ENCODE measurements around the gene ANKRD53.

Gene ANKRD53

DNA sequence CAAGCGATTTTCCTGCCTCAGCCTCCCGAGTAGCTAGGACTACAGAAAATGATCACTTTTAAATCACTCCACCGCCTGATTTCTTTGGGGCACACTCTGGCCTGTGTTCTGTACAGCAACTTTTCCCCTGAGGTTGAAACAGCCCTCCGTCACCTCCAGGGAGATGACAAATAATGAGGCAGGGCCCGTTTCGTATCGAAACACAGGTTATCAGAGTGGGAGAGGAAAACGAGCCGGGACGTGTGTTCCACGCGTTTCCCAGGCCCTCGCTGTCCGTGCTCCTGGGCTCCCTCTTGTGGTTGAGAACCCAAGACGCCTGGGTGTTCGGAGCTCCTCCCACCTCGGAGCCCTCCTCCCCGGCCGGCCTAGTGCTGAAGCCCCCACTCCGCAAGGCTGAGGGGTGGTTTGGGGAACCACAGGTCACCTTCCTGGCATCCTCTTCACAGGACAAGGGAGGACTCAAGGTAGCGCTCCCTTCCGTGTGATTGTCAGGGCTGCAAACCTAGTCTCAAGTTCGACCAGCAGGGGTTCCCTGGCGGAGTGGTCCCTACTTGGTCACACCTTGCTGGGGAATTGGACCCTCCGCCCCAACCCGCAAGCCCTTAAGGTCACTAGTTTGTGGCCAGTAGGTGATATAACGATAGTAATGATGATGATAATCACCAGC, 30.0 kb upstream of the ANKRD53 start:
- H3K4me1 ChIP-seq (ENCODE audit: control insufficient read depth, low read depth, low read length), result peaks cover 2% of the 10 kb centered on the region
- H3K9ac ChIP-seq (ENCODE audit: low read length), result no peak overlapping the region
- H3K27me3 ChIP-seq (ENCODE audit: control insufficient read depth, insufficient read depth, low read length), result peaks cover 68% of the 10 kb centered on the region
- H3K36me3 ChIP-seq (ENCODE audit: control insufficient read depth, low read depth, low read length), result no peaks in the 10 kb centered on the region
- H3K4me3 ChIP-seq (ENCODE audit: low read length), result peak overlapping the region; percentile 45
- no peaks in the 10 kb centered on the region for H3K9me3 ChIP-seq (ENCODE audit: control insufficient read depth, low read depth, low read length)
- no peak overlapping the region for H3K27ac ChIP-seq (ENCODE audit: low read length)

DNA sequence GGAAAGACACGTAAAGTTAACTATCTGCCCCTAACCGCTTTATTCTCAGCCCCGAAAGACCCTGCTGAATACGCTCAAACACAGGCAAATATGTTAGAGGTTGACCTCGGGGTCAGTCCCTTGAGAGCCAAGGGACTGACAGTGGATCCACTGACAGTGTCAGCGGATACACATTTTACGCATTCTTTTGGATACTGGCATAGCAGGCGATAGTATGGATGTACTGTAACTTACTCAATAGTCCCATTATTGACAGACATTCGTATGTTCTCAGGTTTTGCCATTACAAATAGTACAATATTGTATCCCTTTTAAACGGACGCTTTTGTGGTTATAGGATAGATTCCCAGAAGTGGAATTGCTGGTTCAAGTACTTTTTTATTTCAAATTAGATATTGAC, 29.3 kb upstream of the ANKRD53 start:
- Histone ChIP-seq H3K27me3 (ENCODE audit: control insufficient read depth, insufficient read depth, low read length) (peaks cover 69% of the 10 kb centered on the region), H3K9me3 (ENCODE audit: control insufficient read depth, low read depth, low read length) (no peaks in the 10 kb centered on the region), H3K27ac (ENCODE audit: low read length) (no peak overlapping the region), H3K4me1 (ENCODE audit: control insufficient read depth, low read depth, low read length) (no peaks in the 10 kb centered on the region), H3K36me3 (ENCODE audit: control insufficient read depth, low read depth, low read length) (no peaks in the 10 kb centered on the region), H3K4me3 (ENCODE audit: low read length) (peak overlapping the region; percentile 45), H3K9ac (ENCODE audit: low read length) (no peak overlapping the region)

GRCh38 chr2:70954886-70955285, 23.5 kb upstream of the ANKRD53 start:
- H3K27ac ChIP-seq (ENCODE audit: low read length), result no peak overlapping the region
- H3K9me3 ChIP-seq (ENCODE audit: control insufficient read depth, low read depth, low read length), result no peaks in the 10 kb centered on the region
- H3K4me1 ChIP-seq (ENCODE audit: control insufficient read depth, low read depth, low read length), result no peaks in the 10 kb centered on the region
- no peaks in the 10 kb centered on the region for H3K36me3 ChIP-seq (ENCODE audit: control insufficient read depth, low read depth, low read length)
- H3K4me3 ChIP-seq (ENCODE audit: low read length), result no peak overlapping the region
- peaks cover 34% of the 10 kb centered on the region for H3K27me3 ChIP-seq (ENCODE audit: control insufficient read depth, insufficient read depth, low read length)
- H3K9ac ChIP-seq (ENCODE audit: low read length), result no peak overlapping the region

- Histone ChIP-seq H3K36me3 (ENCODE audit: control insufficient read depth, low read depth, low read length) (no peaks in the 10 kb centered on the region), H3K4me3 (ENCODE audit: low read length) (no peak overlapping the region)
Measured at GRCh38 chr2:70956141-70956540, 22.3 kb upstream of the ANKRD53 start.

DNA sequence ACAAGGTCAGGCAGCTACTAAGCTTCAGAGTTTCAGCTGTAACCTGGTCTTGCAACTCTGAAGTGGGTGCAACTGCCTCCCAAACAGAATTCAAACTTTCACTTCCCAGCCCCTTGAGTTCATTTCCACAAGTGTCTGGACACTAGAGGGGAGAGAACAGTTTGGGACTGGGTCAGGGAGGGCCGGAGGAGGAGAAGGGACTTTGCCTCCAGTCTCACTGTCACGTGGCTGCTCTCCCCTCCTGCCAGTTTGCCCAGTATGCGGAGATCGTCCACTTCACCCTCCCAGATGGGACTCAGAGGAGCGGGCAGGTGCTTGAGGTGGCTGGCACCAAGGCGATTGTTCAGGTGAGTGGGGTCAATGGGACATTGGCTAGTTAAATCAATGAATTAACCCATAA, 20.6 kb upstream of the ANKRD53 start:
- no peaks in the 10 kb centered on the region for H3K36me3 ChIP-seq (ENCODE audit: control insufficient read depth, low read depth, low read length)
- peaks cover 35% of the 10 kb centered on the region for H3K27me3 ChIP-seq (ENCODE audit: control insufficient read depth, insufficient read depth, low read length)
- no peak overlapping the region for H3K9ac ChIP-seq (ENCODE audit: low read length)

More at GRCh38 chr2:70956141-70956540, 22.3 kb upstream of the ANKRD53 start:
- Histone ChIP-seq H3K27ac (ENCODE audit: low read length) (no peak overlapping the region), H3K9ac (ENCODE audit: low read length) (no peak overlapping the region), H3K4me1 (ENCODE audit: control insufficient read depth, low read depth, low read length) (no peaks in the 10 kb centered on the region), H3K27me3 (ENCODE audit: control insufficient read depth, insufficient read depth, low read length) (peaks cover 34% of the 10 kb centered on the region), H3K9me3 (ENCODE audit: control insufficient read depth, low read depth, low read length) (no peaks in the 10 kb centered on the region)

GRCh38 chr2:70958759-70959158, 19.7 kb upstream of the ANKRD53 start:
- H3K9ac ChIP-seq (ENCODE audit: low read length), result no peak overlapping the region
- no peaks in the 10 kb centered on the region for H3K9me3 ChIP-seq (ENCODE audit: control insufficient read depth, low read depth, low read length)
- no peak overlapping the region for H3K4me3 ChIP-seq (ENCODE audit: low read length)
- H3K4me1 ChIP-seq (ENCODE audit: control insufficient read depth, low read depth, low read length), result no peaks in the 10 kb centered on the region
- peaks cover 37% of the 10 kb centered on the region for H3K27me3 ChIP-seq (ENCODE audit: control insufficient read depth, insufficient read depth, low read length)
- H3K36me3 ChIP-seq (ENCODE audit: control insufficient read depth, low read depth, low read length), result no peaks in the 10 kb centered on the region
- H3K27ac ChIP-seq (ENCODE audit: low read length), result no peak overlapping the region

More for the DNA sequence above, 20.6 kb upstream of the ANKRD53 start:
- H3K27ac ChIP-seq (ENCODE audit: low read length), result no peak overlapping the region
- H3K9me3 ChIP-seq (ENCODE audit: control insufficient read depth, low read depth, low read length), result no peaks in the 10 kb centered on the region
- H3K4me3 ChIP-seq (ENCODE audit: low read length), result no peak overlapping the region
- no peaks in the 10 kb centered on the region for H3K4me1 ChIP-seq (ENCODE audit: control insufficient read depth, low read depth, low read length)

DNA sequence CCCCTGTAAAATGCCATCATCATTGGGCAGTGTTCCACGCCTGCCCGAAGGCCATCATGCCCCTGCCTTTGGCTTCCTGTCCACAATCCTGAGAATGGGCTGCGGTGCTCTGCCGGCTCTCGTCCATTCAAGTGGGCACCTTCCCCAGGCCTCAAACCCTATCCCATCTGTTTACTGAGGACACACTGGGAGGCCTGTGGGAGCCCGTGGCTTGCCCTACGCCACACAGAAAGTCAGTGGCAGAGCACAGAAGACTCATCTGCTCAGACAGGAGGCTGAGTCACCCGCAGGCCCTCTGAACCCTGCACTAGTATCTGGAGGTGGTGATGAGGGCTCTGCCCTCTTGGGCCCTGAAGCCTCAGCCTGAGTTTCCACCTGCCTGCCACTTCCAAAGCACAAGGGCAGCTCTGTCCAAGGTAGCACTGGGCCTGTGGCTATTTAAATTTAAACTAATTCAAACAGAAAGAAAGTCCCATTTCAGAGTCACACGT, 19.1 kb upstream of the ANKRD53 start:
- no peaks in the 10 kb centered on the region for H3K4me1 ChIP-seq (ENCODE audit: control insufficient read depth, low read depth, low read length)

DNA sequence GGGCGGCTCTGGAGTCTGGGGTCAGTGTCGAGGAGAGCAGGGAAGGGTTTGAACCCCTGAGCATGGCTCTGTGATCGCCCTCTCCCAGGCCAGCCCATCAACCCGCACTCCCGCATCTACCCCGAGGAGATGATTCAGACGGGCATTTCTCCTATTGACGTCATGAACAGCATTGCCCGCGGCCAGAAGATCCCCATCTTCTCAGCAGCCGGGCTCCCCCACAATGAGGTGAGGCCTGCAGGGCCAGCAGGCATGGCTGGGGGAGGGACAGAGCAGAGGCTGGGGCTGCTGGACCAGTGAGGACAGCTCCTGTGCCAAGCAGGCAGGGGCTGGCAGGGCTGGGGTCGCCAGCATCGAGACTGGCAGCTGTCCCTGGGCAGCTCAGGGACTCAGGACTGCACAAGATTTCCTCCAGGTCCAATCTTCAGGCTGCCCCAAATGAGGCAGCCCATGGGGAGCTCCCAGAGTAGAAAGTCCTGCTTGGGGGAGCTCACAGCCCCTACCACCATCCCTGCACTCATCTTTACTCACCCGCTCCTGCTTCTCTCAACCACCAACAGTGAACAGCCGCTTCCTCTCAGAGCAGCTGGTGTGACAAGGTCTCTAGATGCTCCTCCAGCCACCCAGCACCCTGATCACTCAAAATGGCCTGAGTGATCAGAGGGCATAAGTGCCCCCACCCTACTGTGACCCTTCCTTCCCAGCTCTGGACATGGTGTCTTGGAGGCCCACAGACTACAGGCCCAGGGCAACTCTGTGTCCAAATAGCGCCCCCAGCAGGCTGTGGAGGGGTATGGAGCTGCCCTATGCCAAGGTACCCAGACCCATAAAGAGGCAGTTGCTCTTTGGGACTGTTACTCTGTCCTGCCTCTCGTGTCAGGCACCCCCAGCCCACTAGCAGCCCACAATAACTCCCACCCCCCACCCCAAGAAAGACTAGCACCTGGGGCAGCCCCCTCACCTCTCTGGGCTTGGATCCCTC, 18.3 kb upstream of the ANKRD53 start:
- Histone ChIP-seq H3K4me3 (ENCODE audit: low read length) (no peak overlapping the region), H3K27me3 (ENCODE audit: control insufficient read depth, insufficient read depth, low read length) (peaks cover 39% of the 10 kb centered on the region), H3K9me3 (ENCODE audit: control insufficient read depth, low read depth, low read length) (no peaks in the 10 kb centered on the region), H3K27ac (ENCODE audit: low read length) (no peak overlapping the region), H3K36me3 (ENCODE audit: control insufficient read depth, low read depth, low read length) (no peaks in the 10 kb centered on the region), H3K4me1 (ENCODE audit: control insufficient read depth, low read depth, low read length) (no peaks in the 10 kb centered on the region), H3K9ac (ENCODE audit: low read length) (no peak overlapping the region)

More for the DNA sequence above, 19.1 kb upstream of the ANKRD53 start:
- H3K9me3 ChIP-seq (ENCODE audit: control insufficient read depth, low read depth, low read length), result no peaks in the 10 kb centered on the region
- no peak overlapping the region for H3K27ac ChIP-seq (ENCODE audit: low read length)
- H3K36me3 ChIP-seq (ENCODE audit: control insufficient read depth, low read depth, low read length), result no peaks in the 10 kb centered on the region
- peaks cover 37% of the 10 kb centered on the region for H3K27me3 ChIP-seq (ENCODE audit: control insufficient read depth, insufficient read depth, low read length)
- H3K4me3 ChIP-seq (ENCODE audit: low read length), result no peak overlapping the region
- no peak overlapping the region for H3K9ac ChIP-seq (ENCODE audit: low read length)

DNA sequence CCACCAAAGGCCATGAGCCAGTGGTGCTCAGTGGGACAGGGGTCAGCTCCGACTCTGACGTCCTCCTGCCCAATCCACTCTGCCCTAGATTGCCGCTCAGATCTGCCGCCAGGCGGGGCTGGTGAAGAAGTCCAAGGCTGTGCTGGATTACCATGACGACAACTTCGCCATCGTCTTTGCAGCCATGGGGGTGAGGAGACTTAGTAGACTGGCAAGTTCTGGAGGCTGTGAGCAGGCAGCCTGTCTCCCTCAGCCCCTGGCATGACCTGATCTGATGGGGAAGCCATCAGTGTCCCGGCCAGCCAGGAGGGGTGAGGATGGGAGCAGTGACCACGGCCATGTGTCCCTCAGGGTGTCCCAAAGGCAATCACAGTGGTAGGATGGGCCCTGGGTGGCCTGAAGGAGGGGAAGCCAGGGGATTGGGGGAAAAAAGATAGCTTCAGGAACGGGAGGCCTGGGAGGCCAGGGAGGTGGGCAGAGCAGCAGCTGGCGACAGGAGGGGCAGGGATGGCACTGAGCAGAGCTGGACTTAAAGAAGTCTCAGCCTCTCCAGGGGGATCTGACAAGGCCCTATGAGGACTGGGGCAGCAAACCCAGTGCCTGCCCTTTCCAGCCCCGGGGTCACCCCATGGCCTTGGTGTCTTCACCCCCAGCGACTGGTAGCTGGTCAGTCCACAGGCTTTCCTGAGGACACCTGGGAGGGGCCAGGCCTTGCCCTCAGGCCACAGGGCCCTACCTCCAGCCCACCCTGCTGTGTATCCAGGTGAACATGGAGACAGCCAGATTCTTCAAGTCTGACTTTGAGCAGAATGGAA, 17.4 kb upstream of the ANKRD53 start:
- Histone ChIP-seq H3K27ac (ENCODE audit: low read length) (no peak overlapping the region), H3K4me3 (ENCODE audit: low read length) (no peak overlapping the region), H3K36me3 (ENCODE audit: control insufficient read depth, low read depth, low read length) (no peaks in the 10 kb centered on the region), H3K9me3 (ENCODE audit: control insufficient read depth, low read depth, low read length) (no peaks in the 10 kb centered on the region), H3K4me1 (ENCODE audit: control insufficient read depth, low read depth, low read length) (no peaks in the 10 kb centered on the region), H3K27me3 (ENCODE audit: control insufficient read depth, insufficient read depth, low read length) (peaks cover 40% of the 10 kb centered on the region), H3K9ac (ENCODE audit: low read length) (no peak overlapping the region)

DNA sequence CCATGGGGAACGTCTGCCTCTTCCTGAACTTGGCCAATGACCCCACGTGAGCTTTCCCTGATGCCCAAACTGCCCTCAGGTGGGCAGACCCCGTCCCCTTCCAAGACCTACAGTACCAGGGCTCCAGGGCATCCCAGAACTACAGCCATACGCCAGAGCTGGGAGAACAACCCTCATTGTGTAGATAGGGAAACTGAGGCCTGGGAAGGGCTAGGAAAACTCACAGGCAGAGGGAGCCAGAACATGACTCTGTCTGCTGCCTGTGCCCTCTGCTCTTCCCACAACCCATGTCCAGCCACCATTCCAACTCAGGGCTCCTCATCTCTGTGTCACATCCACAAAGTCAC, 16.8 kb upstream of the ANKRD53 start:
- Histone ChIP-seq H3K27me3 (ENCODE audit: control insufficient read depth, insufficient read depth, low read length) (peaks cover 45% of the 10 kb centered on the region), H3K27ac (ENCODE audit: low read length) (no peak overlapping the region), H3K9me3 (ENCODE audit: control insufficient read depth, low read depth, low read length) (no peaks in the 10 kb centered on the region), H3K4me3 (ENCODE audit: low read length) (no peak overlapping the region), H3K36me3 (ENCODE audit: control insufficient read depth, low read depth, low read length) (no peaks in the 10 kb centered on the region), H3K9ac (ENCODE audit: low read length) (no peak overlapping the region), H3K4me1 (ENCODE audit: control insufficient read depth, low read depth, low read length) (no peaks in the 10 kb centered on the region)

- H3K4me1 ChIP-seq (ENCODE audit: control insufficient read depth, low read depth, low read length), result no peaks in the 10 kb centered on the region
- H3K9me3 ChIP-seq (ENCODE audit: control insufficient read depth, low read depth, low read length), result no peaks in the 10 kb centered on the region
- H3K27me3 ChIP-seq (ENCODE audit: control insufficient read depth, insufficient read depth, low read length), result peaks cover 52% of the 10 kb centered on the region
- H3K9ac ChIP-seq (ENCODE audit: low read length), result no peak overlapping the region
- H3K36me3 ChIP-seq (ENCODE audit: control insufficient read depth, low read depth, low read length), result no peaks in the 10 kb centered on the region
- H3K27ac ChIP-seq (ENCODE audit: low read length), result no peak overlapping the region
- no peak overlapping the region for H3K4me3 ChIP-seq (ENCODE audit: low read length)
Measured at GRCh38 chr2:70962211-70962884, 16.1 kb upstream of the ANKRD53 start.
